Peyer's patch (tissue), 4 donors: ENCODE data around the gene MST1.

Experiments
- POLR2A ChIP-seq, 2 donors: fragments of 450-650 bp; IDR thresholded peaks; one replicate each; pipeline ENCODE4 v1.5.1; 2017; ENCODE audit warnings: antibody characterized with exemption in 2 of 2, mild to moderate bottlenecking in 2 of 2, moderate library complexity in 2 of 2
- TF ChIP-seq, protein P1 (sequence below), 6 experiments: fragments of 450-650 bp in 4 of 6; fragments of 200-600 bp in 2 of 6; sonication (generic) in 1 of 6; IDR thresholded peaks; one replicate each; pipeline ENCODE4 v1.5.1; 2017 to 2019; ENCODE audit warnings: antibody characterized with exemption in 6 of 6, mild to moderate bottlenecking in 3 of 6, moderate library complexity in 1 of 6

- TF ChIP-seq, protein P1, sequence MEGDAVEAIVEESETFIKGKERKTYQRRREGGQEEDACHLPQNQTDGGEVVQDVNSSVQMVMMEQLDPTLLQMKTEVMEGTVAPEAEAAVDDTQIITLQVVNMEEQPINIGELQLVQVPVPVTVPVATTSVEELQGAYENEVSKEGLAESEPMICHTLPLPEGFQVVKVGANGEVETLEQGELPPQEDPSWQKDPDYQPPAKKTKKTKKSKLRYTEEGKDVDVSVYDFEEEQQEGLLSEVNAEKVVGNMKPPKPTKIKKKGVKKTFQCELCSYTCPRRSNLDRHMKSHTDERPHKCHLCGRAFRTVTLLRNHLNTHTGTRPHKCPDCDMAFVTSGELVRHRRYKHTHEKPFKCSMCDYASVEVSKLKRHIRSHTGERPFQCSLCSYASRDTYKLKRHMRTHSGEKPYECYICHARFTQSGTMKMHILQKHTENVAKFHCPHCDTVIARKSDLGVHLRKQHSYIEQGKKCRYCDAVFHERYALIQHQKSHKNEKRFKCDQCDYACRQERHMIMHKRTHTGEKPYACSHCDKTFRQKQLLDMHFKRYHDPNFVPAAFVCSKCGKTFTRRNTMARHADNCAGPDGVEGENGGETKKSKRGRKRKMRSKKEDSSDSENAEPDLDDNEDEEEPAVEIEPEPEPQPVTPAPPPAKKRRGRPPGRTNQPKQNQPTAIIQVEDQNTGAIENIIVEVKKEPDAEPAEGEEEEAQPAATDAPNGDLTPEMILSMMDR (IDR thresholded peaks at IDR 0.05) = no peak
- no peak for TF ChIP-seq POLR2A (IDR thresholded peaks at IDR 0.05)
These were observed 33.5 kb downstream of the MST1 start for GRCh38 chr3:49655731-49656285.
